Measurements from ENCODE around the gene RHOT1. TPM values are rescaled to one million over a fixed set of nuclear protein-coding genes. Genes with fewer than 3 reads are reported as not detected.
"Not testable (repeated sequence)": the region's sequence is repeated elsewhere in the genome, so short reads cannot be mapped to it uniquely, and the experiment has no call there.

The RHOT1 gene
- total RNA-seq, 1 donor from 2014 or later, result 26.2 TPM

GRCh38 chr17:32112416-32112815, 29.9 kb upstream of the RHOT1 start:
- Mint-ChIP-seq H3K9me3 (no peaks in the 10 kb centered on the region), H3K36me3 (no peaks in the 10 kb centered on the region), H3K4me3 (no peak overlapping the region), H3K27ac (no peak overlapping the region), H3K4me1 (ENCODE audit: unreplicated experiment) (peaks cover 15% of the 10 kb centered on the region), H3K27me3 (no peaks in the 10 kb centered on the region)
- peak; percentile 57 for DNase-seq (ENCODE audit: extremely low spot score, unreplicated experiment)
- no peak for TF ChIP-seq CTCF (conservative IDR thresholded peaks at IDR 0.05)

GRCh38 chr17:32114536-32114935, 27.8 kb upstream of the RHOT1 start:
- Mint-ChIP-seq H3K4me1 (ENCODE audit: unreplicated experiment) (peaks cover 19% of the 10 kb centered on the region), H3K9me3 (no peaks in the 10 kb centered on the region), H3K4me3 (no peak overlapping the region), H3K27me3 (no peaks in the 10 kb centered on the region), H3K27ac (no peak overlapping the region), H3K36me3 (no peaks in the 10 kb centered on the region)
- TF ChIP-seq CTCF (conservative IDR thresholded peaks at IDR 0.05), result no peak
- no peak for DNase-seq (ENCODE audit: extremely low spot score, unreplicated experiment)

GRCh38 chr17:32115546-32115945, 26.8 kb upstream of the RHOT1 start:
- H3K36me3 Mint-ChIP-seq, H3K27ac Mint-ChIP-seq, H3K27me3 Mint-ChIP-seq, H3K9me3 Mint-ChIP-seq, H3K4me3 Mint-ChIP-seq: not testable (repeated sequence)
- H3K4me1 Mint-ChIP-seq (ENCODE audit: unreplicated experiment), result peaks cover 19% of the 10 kb centered on the region
- DNase-seq (ENCODE audit: extremely low spot score, unreplicated experiment), result peak; percentile 49

- TF ChIP-seq CTCF (conservative IDR thresholded peaks at IDR 0.05), result no peak
- no peaks in the 10 kb centered on the region for H3K36me3 Mint-ChIP-seq
- H3K27ac Mint-ChIP-seq, result no peak overlapping the region
- H3K4me1 Mint-ChIP-seq (ENCODE audit: unreplicated experiment), result peaks cover 12% of the 10 kb centered on the region
- H3K27me3 Mint-ChIP-seq, result no peaks in the 10 kb centered on the region
- H3K9me3 Mint-ChIP-seq, result no peaks in the 10 kb centered on the region
- no peak overlapping the region for H3K4me3 Mint-ChIP-seq
- no peak for DNase-seq (ENCODE audit: extremely low spot score, unreplicated experiment)
Observed at GRCh38 chr17:32116937-32117336, 25.4 kb upstream of the RHOT1 start.

- no peaks in the 10 kb centered on the region for H3K36me3 Mint-ChIP-seq
- H3K27ac Mint-ChIP-seq, result no peak overlapping the region
- TF ChIP-seq CTCF (conservative IDR thresholded peaks at IDR 0.05), result no peak
- H3K27me3 Mint-ChIP-seq, result no peaks in the 10 kb centered on the region
- H3K9me3 Mint-ChIP-seq, result no peaks in the 10 kb centered on the region
- peaks cover 12% of the 10 kb centered on the region for H3K4me1 Mint-ChIP-seq (ENCODE audit: unreplicated experiment)
- no peak overlapping the region for H3K4me3 Mint-ChIP-seq
- no peak for DNase-seq (ENCODE audit: extremely low spot score, unreplicated experiment)
Observed at GRCh38 chr17:32117399-32117798, 24.9 kb upstream of the RHOT1 start.

GRCh38 chr17:32118088-32118487, 24.2 kb upstream of the RHOT1 start:
- H3K27ac Mint-ChIP-seq; DNase-seq (ENCODE audit: extremely low spot score, unreplicated experiment); H3K27me3 Mint-ChIP-seq: not testable (repeated sequence)

GRCh38 chr17:32118835-32119234, 23.5 kb upstream of the RHOT1 start:
- H3K9me3 Mint-ChIP-seq, result no peaks in the 10 kb centered on the region
- H3K36me3 Mint-ChIP-seq, result no peaks in the 10 kb centered on the region
- H3K4me3 Mint-ChIP-seq, result no peak overlapping the region
- no peak for DNase-seq (ENCODE audit: extremely low spot score, unreplicated experiment)
- no peaks in the 10 kb centered on the region for H3K27me3 Mint-ChIP-seq
- peaks cover 20% of the 10 kb centered on the region for H3K4me1 Mint-ChIP-seq (ENCODE audit: unreplicated experiment)
- H3K27ac Mint-ChIP-seq, result no peak overlapping the region
- no peak for TF ChIP-seq CTCF (conservative IDR thresholded peaks at IDR 0.05)

More at GRCh38 chr17:32118088-32118487, 24.2 kb upstream of the RHOT1 start:
- H3K9me3 Mint-ChIP-seq, H3K4me3 Mint-ChIP-seq, H3K36me3 Mint-ChIP-seq: not testable (repeated sequence)
- H3K4me1 Mint-ChIP-seq (ENCODE audit: unreplicated experiment), result peaks cover 12% of the 10 kb centered on the region

Measured in type B pancreatic cell (in vitro differentiated cells).